Neural cell (in vitro differentiated cells): ENCODE measurements around the gene VSIG10L2. TPM values are rescaled to one million over a fixed set of nuclear protein-coding genes. Genes with fewer than 3 reads are reported as not detected.

Experiments used
- H2AFZ ChIP-seq: fragments of 200-600, 300-800 bp; sonication (generic), shearing (Covaris generic); 2 replicates; pipeline ENCODE4 v1.6.0; 2014; ENCODE audit warnings: low read depth, mild to moderate bottlenecking, antibody characterized with exemption, low read length, moderate library complexity
- H3F3A ChIP-seq: fragments of 200-600 bp; shearing (Covaris generic); 2 replicates; pipeline ENCODE4 v1.6.1; 2016; ENCODE audit warnings: mild to moderate bottlenecking, moderate library complexity, mixed read lengths, antibody characterized with exemption, low read length; ENCODE audit not compliant: insufficient read depth, poor library complexity, severe bottlenecking
- H3K27ac ChIP-seq: fragments of 200-600, 300-800 bp; sonication (generic), shearing (Covaris generic); 2 replicates; pipeline ENCODE4 v1.5.1; 2014; ENCODE audit warnings: mild to moderate bottlenecking, low read length, moderate library complexity
- H3K27me3 ChIP-seq: fragments of 300-800, 200-600 bp; sonication (generic), shearing (Covaris generic); 2 replicates; pipeline ENCODE4 v1.6.0; 2014; ENCODE audit warnings: mild to moderate bottlenecking, low read depth, low read length, moderate library complexity; ENCODE audit not compliant: insufficient read depth
- H3K36me3 ChIP-seq: fragments of 300-800, 200-600 bp; sonication (generic), shearing (Covaris generic); 2 replicates; pipeline ENCODE4 v1.5.1; 2014; ENCODE audit warnings: mild to moderate bottlenecking, antibody characterized with exemption, low read length, moderate library complexity; ENCODE audit not compliant: insufficient read depth
- H3K4me2 ChIP-seq: fragments of 300-800, 200-600 bp; sonication (generic), shearing (Covaris generic); 2 replicates; pipeline ENCODE4 v1.6.0; 2014; ENCODE audit warnings: mild to moderate bottlenecking, low read length
- H3K4me3 ChIP-seq: fragments of 300-800, 200-600 bp; sonication (generic), shearing (Covaris generic); 2 replicates; pipeline ENCODE4 v1.5.1; 2014; ENCODE audit warnings: mild to moderate bottlenecking, low read length, moderate library complexity
- H3K79me2 ChIP-seq: fragments of 200-600 bp; shearing (Covaris generic); replicated peaks from 2 replicates; pipeline ENCODE4 v1.6.0; 2014; ENCODE audit warnings: mild to moderate bottlenecking, low read length, moderate library complexity; ENCODE audit not compliant: insufficient read depth
- H3K9ac ChIP-seq: fragments of 300-800, 200-600 bp; sonication (generic), shearing (Covaris generic); 2 replicates; pipeline ENCODE4 v1.6.1; 2016; ENCODE audit warnings: mild to moderate bottlenecking, low read length, mixed read lengths
- H3K9me2 ChIP-seq: fragments of 200-600 bp; shearing (Covaris generic); 2 replicates; pipeline ENCODE4 v1.6.1; 2016; ENCODE audit warnings: mild to moderate bottlenecking, low read length, mixed read lengths; ENCODE audit not compliant: insufficient read depth
- H3K9me3 ChIP-seq: fragments of 200-600, 300-800 bp; sonication (generic), shearing (Covaris generic); 2 replicates; pipeline ENCODE4 v1.6.1; 2016; ENCODE audit warnings: mild to moderate bottlenecking, mixed run types, low read length, moderate library complexity, mixed read lengths
- H4K20me1 ChIP-seq: fragments of 200-600 bp; shearing (Covaris generic); 2 replicates; pipeline ENCODE4 v1.6.1; 2016; ENCODE audit warnings: mild to moderate bottlenecking, mixed run types; ENCODE audit not compliant: insufficient read depth
- EP300 ChIP-seq: fragments of 450-650 bp; conservative IDR thresholded peaks from 2 replicates; pipeline ENCODE4 v1.6.1; 2014; ENCODE audit warnings: antibody characterized with exemption, mild to moderate bottlenecking, moderate library complexity; ENCODE audit not compliant: poor library complexity, severe bottlenecking
- EZH2 ChIP-seq: fragments of 200-600, 300-800 bp; shearing (Covaris generic), sonication (generic); IDR thresholded peaks from 2 replicates; pipeline ENCODE4 v1.6.1; 2014; ENCODE audit warnings: antibody characterized with exemption, low read length, borderline replicate concordance, mild to moderate bottlenecking; ENCODE audit not compliant: insufficient read depth, poor library complexity, severe bottlenecking
- MXI1 ChIP-seq: fragments of 450-650 bp; conservative IDR thresholded peaks from 2 replicates; pipeline ENCODE4 v1.6.1; 2014; ENCODE audit warnings: antibody characterized with exemption, mild to moderate bottlenecking; ENCODE audit not compliant: poor library complexity, severe bottlenecking
- POLR2AphosphoS5 ChIP-seq: IDR thresholded peaks from 2 replicates; pipeline ENCODE4 v1.6.1; 2012
- RAD21 ChIP-seq: fragments of 450-650 bp; conservative IDR thresholded peaks from 2 replicates; pipeline ENCODE4 v1.6.1; 2014; ENCODE audit warnings: antibody characterized with exemption, mild to moderate bottlenecking, moderate library complexity
- REST ChIP-seq: IDR thresholded peaks from 2 replicates; pipeline ENCODE4 v1.6.1; 2012; ENCODE audit warnings: borderline replicate concordance
- SMC3 ChIP-seq: fragments of 450-650 bp; conservative IDR thresholded peaks from 2 replicates; pipeline ENCODE4 v1.6.1; 2014; ENCODE audit warnings: antibody characterized with exemption, mild to moderate bottlenecking, moderate library complexity; ENCODE audit not compliant: poor library complexity
- TAF1 ChIP-seq: IDR thresholded peaks from 2 replicates; pipeline ENCODE4 v1.6.1; 2012; ENCODE audit warnings: low read depth
- polyA plus RNA-seq: library from polyadenylated mRNA; depleted of rRNA; stranded (reverse); fragments of >200 nt; gene quantifications from 2 replicates; pipeline ENCODE4 v1.2.3, GENCODE V29; 2014
- TF ChIP-seq, protein P1 (sequence below): fragments of 450-650 bp; IDR thresholded peaks from 2 replicates; pipeline ENCODE4 v1.5.1; 2014; ENCODE audit warnings: antibody characterized with exemption, mild to moderate bottlenecking, moderate library complexity; ENCODE audit not compliant: poor library complexity, severe bottlenecking

Gene VSIG10L2
- polyA plus RNA-seq, 1 donor from 2014 or later: not detected

DNA sequence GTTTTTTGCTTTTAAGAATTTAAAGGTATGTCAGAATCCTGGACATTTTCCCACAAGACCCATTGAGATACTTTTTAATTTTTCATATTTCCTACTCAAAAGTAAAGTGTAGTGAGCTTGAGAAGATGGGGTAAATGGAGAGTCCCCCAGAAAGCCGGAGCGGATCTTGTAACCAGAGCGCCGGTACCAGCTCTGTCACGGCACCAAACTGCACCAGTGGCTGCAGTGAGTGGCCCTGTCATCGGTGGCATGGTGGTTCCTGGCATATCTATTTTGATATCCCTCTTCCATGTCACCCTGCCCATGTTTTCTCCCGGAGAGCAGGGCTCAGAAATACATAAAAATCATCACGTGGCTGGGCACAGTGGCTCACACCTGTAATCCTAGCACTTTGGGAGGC lies 22.2 kb upstream of the VSIG10L2 start:
- no peak overlapping the region for H3K4me2 ChIP-seq
- H3K79me2 ChIP-seq: no peaks in the 10 kb centered on the region
- H3K27ac ChIP-seq: no peak overlapping the region
- H3K9me2 ChIP-seq: no peaks in the 10 kb centered on the region
- H3K27me3 ChIP-seq: no peaks in the 10 kb centered on the region
- H3K9ac ChIP-seq: no peak overlapping the region
- H3K4me3 ChIP-seq: no peak overlapping the region
- no peaks in the 10 kb centered on the region for H3F3A ChIP-seq
- H3K9me3 ChIP-seq: no peaks in the 10 kb centered on the region
- H2AFZ ChIP-seq: no peak overlapping the region
- TF ChIP-seq SMC3: no peak
- TF ChIP-seq POLR2AphosphoS5: no peak
- no peak for TF ChIP-seq MXI1
- TF ChIP-seq REST: no peak
- no peak for TF ChIP-seq EZH2
- TF ChIP-seq RAD21: no peak
- no peak for TF ChIP-seq EP300
- TF ChIP-seq TAF1: no peak
- TF ChIP-seq, protein P1, sequence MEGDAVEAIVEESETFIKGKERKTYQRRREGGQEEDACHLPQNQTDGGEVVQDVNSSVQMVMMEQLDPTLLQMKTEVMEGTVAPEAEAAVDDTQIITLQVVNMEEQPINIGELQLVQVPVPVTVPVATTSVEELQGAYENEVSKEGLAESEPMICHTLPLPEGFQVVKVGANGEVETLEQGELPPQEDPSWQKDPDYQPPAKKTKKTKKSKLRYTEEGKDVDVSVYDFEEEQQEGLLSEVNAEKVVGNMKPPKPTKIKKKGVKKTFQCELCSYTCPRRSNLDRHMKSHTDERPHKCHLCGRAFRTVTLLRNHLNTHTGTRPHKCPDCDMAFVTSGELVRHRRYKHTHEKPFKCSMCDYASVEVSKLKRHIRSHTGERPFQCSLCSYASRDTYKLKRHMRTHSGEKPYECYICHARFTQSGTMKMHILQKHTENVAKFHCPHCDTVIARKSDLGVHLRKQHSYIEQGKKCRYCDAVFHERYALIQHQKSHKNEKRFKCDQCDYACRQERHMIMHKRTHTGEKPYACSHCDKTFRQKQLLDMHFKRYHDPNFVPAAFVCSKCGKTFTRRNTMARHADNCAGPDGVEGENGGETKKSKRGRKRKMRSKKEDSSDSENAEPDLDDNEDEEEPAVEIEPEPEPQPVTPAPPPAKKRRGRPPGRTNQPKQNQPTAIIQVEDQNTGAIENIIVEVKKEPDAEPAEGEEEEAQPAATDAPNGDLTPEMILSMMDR: no peak
- H3K36me3 ChIP-seq: no peaks in the 10 kb centered on the region
- no peaks in the 10 kb centered on the region for H4K20me1 ChIP-seq

GRCh38 chr11:125924384-125925007 lies 21.3 kb upstream of the VSIG10L2 start:
- no peaks in the 10 kb centered on the region for H3K9me3 ChIP-seq
- H3K9me2 ChIP-seq: no peaks in the 10 kb centered on the region
- H3K36me3 ChIP-seq: no peaks in the 10 kb centered on the region
- H3K9ac ChIP-seq: no peak overlapping the region
- no peak overlapping the region for H3K4me3 ChIP-seq
- no peaks in the 10 kb centered on the region for H4K20me1 ChIP-seq
- H3K27me3 ChIP-seq: no peaks in the 10 kb centered on the region
- no peak for TF ChIP-seq RAD21
- no peak for TF ChIP-seq TAF1
- TF ChIP-seq, protein P1: no peak
- no peak for TF ChIP-seq SMC3
- TF ChIP-seq EZH2: no peak
- TF ChIP-seq REST: no peak
- H3K4me2 ChIP-seq: no peak overlapping the region
- no peak overlapping the region for H3K27ac ChIP-seq
- no peaks in the 10 kb centered on the region for H3K79me2 ChIP-seq
- H2AFZ ChIP-seq: no peak overlapping the region
- H3F3A ChIP-seq: no peaks in the 10 kb centered on the region
